Fibroblast of lung (primary cell): Measurements from ENCODE around the gene RASEF. TPM values are rescaled to one million over a fixed set of nuclear protein-coding genes. Genes with fewer than 3 reads are reported as not detected.

ENCODE experiments used
- DNase-seq, 2 donors: peaks; one replicate each; pipeline versions ENCODE4 v3.0.0 to v3.0.0-alpha.2; 2010; ENCODE audit warnings: low read depth in 2 of 2
- H2AFZ ChIP-seq: 2 replicates; pipeline ENCODE4 v1.5.1; 2012; ENCODE audit warnings: low read length, control low read depth, inconsistent platforms
- H3K27ac ChIP-seq: 2 replicates; pipeline ENCODE4 v1.5.1; 2011; ENCODE audit warnings: low read length, control low read depth; ENCODE audit not compliant: insufficient read depth
- H3K27me3 ChIP-seq: 2 replicates; pipeline ENCODE4 v1.5.1; 2011; ENCODE audit warnings: mild to moderate bottlenecking, low read length; ENCODE audit not compliant: control insufficient read depth, insufficient read depth
- H3K36me3 ChIP-seq: 2 replicates; pipeline ENCODE4 v1.5.1; 2011; ENCODE audit warnings: low read length; ENCODE audit not compliant: control insufficient read depth, insufficient read depth
- H3K4me1 ChIP-seq: 2 replicates; pipeline ENCODE4 v1.5.1; 2011; ENCODE audit warnings: low read length; ENCODE audit not compliant: control insufficient read depth, insufficient read depth; ENCODE audit errors: extremely low read depth
- H3K4me2 ChIP-seq: 2 replicates; pipeline ENCODE4 v1.5.1; 2011; ENCODE audit warnings: low read length, control low read depth; ENCODE audit not compliant: insufficient read depth; ENCODE audit errors: extremely low read depth
- H3K4me3 ChIP-seq, 4 experiments: fragments of 200-600 bp in 1 of 4; sonication (generic) in 1 of 4; replicated peaks in 1 of 4; 2 replicates each; pipeline ENCODE4 v1.5.1; 2011 to 2016; ENCODE audit warnings: low read length in 4 of 4, low read depth in 3 of 4, mild to moderate bottlenecking in 3 of 4, control low read depth in 2 of 4, inconsistent platforms in 1 of 4, mixed read lengths in 1 of 4; ENCODE audit not compliant: insufficient read depth in 1 of 4; ENCODE audit errors: control extremely low read depth in 1 of 4
- H3K79me2 ChIP-seq: 2 replicates; pipeline ENCODE4 v1.5.1; 2012; ENCODE audit warnings: mild to moderate bottlenecking, low read length, inconsistent platforms; ENCODE audit not compliant: control insufficient read depth, insufficient read depth
- H3K9ac ChIP-seq: 2 replicates; pipeline ENCODE4 v1.5.1; 2011; ENCODE audit warnings: mild to moderate bottlenecking, low read length, control low read depth; ENCODE audit not compliant: insufficient read depth
- H3K9me3 ChIP-seq: 2 replicates; pipeline ENCODE4 v1.5.1; 2012; ENCODE audit warnings: low read depth, low read length; ENCODE audit not compliant: control insufficient read depth, insufficient read depth
- H4K20me1 ChIP-seq: 2 replicates; pipeline ENCODE4 v1.5.1; 2011; ENCODE audit warnings: low read length; ENCODE audit not compliant: control insufficient read depth, insufficient read depth; ENCODE audit errors: extremely low read depth
- CTCF ChIP-seq, 2 donors: IDR thresholded peaks in 1 of 2; conservative IDR thresholded peaks in 1 of 2; 1 replicate in 1 of 2; 2 replicates in 1 of 2; pipeline ENCODE4 v1.5.1; 2011 to 2012; ENCODE audit warnings: low read length in 2 of 2, control low read depth in 1 of 2, inconsistent platforms in 1 of 2, low read depth in 1 of 2, mild to moderate bottlenecking in 1 of 2
- EZH2 ChIP-seq: IDR thresholded peaks from 2 replicates; pipeline ENCODE4 v1.5.1; 2012; ENCODE audit warnings: low read length, control low read depth, mild to moderate bottlenecking; ENCODE audit errors: missing control alignments
- polyA plus RNA-seq, 2 donors: library from polyadenylated mRNA; depleted of rRNA in 1 of 2; stranded (reverse) in 1 of 2; unstranded in 1 of 2; fragments of >200 nt; gene quantifications; 2 replicates each; pipeline ENCODE4 v1.2.1, GENCODE V29; 2011 to 2012; ENCODE audit warnings: missing spikeins in 1 of 2
- total RNA-seq: library from RNA; depleted of rRNA; stranded (reverse); fragments of >200 nt; gene quantifications from 2 replicates; pipeline ENCODE4 v1.2.1, GENCODE V29; 2014

Gene RASEF
- total and polyA plus RNA-seq, 2 donors (not counting 1 experiment from before 2014, with no cell fraction given): 0.28 to 1.2 TPM

- H3K79me2 ChIP-seq: no peaks in the 10 kb centered on the region
Observed at GRCh38 chr9:83039303-83039702, 23.6 kb downstream of the RASEF start.

GRCh38 chr9:83036043-83036442 is 26.9 kb downstream of the RASEF start:
- Histone ChIP-seq H3K27me3 (no peaks in the 10 kb centered on the region), H3K4me2 (no peak overlapping the region), H3K4me1 (no peaks in the 10 kb centered on the region), H3K79me2 (no peaks in the 10 kb centered on the region), H3K9me3 (no peaks in the 10 kb centered on the region), H3K36me3 (no peaks in the 10 kb centered on the region), H3K9ac (no peak overlapping the region), H2AFZ (no peak overlapping the region), H4K20me1 (no peaks in the 10 kb centered on the region), H3K4me3 (no peak overlapping the region), H3K27ac (no peak overlapping the region)
- DNase-seq: no peak
- TF ChIP-seq EZH2 (no peak), CTCF (conservative IDR thresholded peaks at IDR 0.05 in 1 of 2, IDR thresholded peaks at IDR 0.05 in 1 of 2; ENCODE audit: low read depth in 1 of 2, low read length in 2 of 2) (no peak)

More at GRCh38 chr9:83039303-83039702, 23.6 kb downstream of the RASEF start:
- H4K20me1 ChIP-seq: no peaks in the 10 kb centered on the region
- no peak for TF ChIP-seq EZH2
- no peak for TF ChIP-seq CTCF (conservative IDR thresholded peaks at IDR 0.05 in 1 of 2, IDR thresholded peaks at IDR 0.05 in 1 of 2; ENCODE audit: low read depth in 1 of 2, low read length in 2 of 2)
- H3K9ac ChIP-seq: no peak overlapping the region
- no peak overlapping the region for H3K4me3 ChIP-seq
- no peaks in the 10 kb centered on the region for H3K27me3 ChIP-seq
- H3K27ac ChIP-seq: no peak overlapping the region
- no peak overlapping the region for H2AFZ ChIP-seq
- H3K4me2 ChIP-seq: no peak overlapping the region
- DNase-seq: no peak
- no peaks in the 10 kb centered on the region for H3K9me3 ChIP-seq
- no peaks in the 10 kb centered on the region for H3K4me1 ChIP-seq
- no peaks in the 10 kb centered on the region for H3K36me3 ChIP-seq

- Histone ChIP-seq H4K20me1 (no peaks in the 10 kb centered on the region), H3K4me3 (no peak overlapping the region), H3K9me3 (no peaks in the 10 kb centered on the region), H3K27me3 (no peaks in the 10 kb centered on the region), H3K4me1 (no peaks in the 10 kb centered on the region), H3K36me3 (no peaks in the 10 kb centered on the region), H3K9ac (no peak overlapping the region), H3K4me2 (no peak overlapping the region), H2AFZ (no peak overlapping the region), H3K27ac (no peak overlapping the region), H3K79me2 (no peaks in the 10 kb centered on the region)
- TF ChIP-seq CTCF (conservative IDR thresholded peaks at IDR 0.05 in 1 of 2, IDR thresholded peaks at IDR 0.05 in 1 of 2; ENCODE audit: low read depth in 1 of 2, low read length in 2 of 2) (no peak), EZH2 (no peak)
- DNase-seq: no peak
Observed at GRCh38 chr9:83035143-83035542, 27.8 kb downstream of the RASEF start.
